Fibroblast of skin of back (primary cell): ENCODE results near the gene C1orf116. TPM values are rescaled to one million over a fixed set of nuclear protein-coding genes. Genes with fewer than 3 reads are reported as not detected.

Source experiments
- DNase-seq: peaks from one replicate; pipeline ENCODE4 v3.0.0-alpha.2; 2013
- polyA plus RNA-seq, 2 experiments: library from polyadenylated mRNA; unstranded; fragments of 120-200 nt; gene quantifications; one replicate each; pipeline ENCODE4 v1.2.1, GENCODE V29; 2013; ENCODE audit not compliant: insufficient read length in 2 of 2

Gene C1orf116
- 0.05 TPM for polyA plus RNA-seq (2013, experiment 1 of 2; ENCODE audit: insufficient read length)
- polyA plus RNA-seq (2013, experiment 2 of 2; ENCODE audit: insufficient read length), result 0.06 TPM

DNA sequence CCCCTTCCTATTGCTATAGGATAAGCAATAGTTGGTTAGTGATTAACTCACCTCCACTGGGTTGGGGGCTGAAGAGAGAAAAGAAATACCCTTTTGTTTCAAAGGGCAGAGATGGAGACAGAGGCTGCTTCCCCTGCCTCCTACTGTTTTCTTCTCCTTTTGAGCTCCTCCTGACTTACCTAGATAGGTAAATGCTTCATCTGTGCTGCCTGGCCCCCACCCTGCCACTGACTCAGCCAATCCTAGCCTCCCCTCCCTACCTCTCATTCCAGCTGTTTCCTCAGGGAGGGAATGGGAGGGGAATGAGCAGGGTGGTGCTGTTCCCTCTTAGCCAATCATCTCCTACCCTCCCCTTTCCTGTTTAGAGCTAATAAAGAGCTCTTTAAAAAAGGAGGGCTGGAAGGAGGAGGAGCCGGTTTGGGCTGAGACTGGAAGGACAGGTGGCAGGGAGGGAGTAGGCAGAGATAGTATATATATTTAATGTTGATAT is at the start of gene C1orf116:
Gene C1orf116, minus strand, starts transcription at position 229 of the 490 bp plus-strand sequence. CDS start 5,158 bp downstream, outside the sequence.
- DNase-seq, result no peak

DNA sequence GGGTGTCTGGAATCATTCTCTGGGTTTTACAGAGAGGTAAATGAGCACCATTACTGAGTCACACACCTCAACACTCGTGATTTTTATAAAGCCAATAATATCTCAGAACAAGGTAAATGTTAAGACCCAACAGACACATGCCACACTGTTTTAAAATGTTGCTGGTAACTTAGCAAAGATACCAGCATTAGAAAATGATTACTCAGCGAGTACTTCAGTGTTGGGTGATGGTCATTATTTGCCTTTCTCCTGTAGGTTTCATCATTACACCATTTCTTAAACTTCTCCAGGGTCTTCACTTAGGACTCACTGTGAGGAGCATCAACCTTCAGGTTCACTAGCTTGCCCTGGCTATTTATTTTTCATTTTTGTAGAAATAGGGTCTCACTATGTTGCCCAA is 49.2 kb upstream of the C1orf116 start:
- DNase-seq, result no peak

DNA sequence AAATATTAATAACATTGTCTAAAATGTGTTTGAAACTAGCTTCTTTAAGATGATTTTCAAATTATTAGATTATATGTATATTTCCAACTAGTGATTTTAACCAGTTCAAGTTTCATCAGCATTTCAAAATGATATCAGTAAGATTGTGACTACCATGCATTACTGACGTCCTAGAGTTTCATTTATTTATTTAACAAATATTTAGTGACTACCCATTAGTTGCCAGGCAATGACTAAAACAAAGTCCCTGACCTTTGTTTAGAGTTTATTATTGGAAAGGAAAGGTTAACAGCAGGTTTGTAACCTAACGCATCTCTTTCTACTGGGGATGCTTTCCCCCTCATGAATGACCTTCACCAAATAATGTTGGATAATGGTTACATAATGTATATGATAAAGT is 48.5 kb upstream of the C1orf116 start:
- DNase-seq, result no peak

DNA sequence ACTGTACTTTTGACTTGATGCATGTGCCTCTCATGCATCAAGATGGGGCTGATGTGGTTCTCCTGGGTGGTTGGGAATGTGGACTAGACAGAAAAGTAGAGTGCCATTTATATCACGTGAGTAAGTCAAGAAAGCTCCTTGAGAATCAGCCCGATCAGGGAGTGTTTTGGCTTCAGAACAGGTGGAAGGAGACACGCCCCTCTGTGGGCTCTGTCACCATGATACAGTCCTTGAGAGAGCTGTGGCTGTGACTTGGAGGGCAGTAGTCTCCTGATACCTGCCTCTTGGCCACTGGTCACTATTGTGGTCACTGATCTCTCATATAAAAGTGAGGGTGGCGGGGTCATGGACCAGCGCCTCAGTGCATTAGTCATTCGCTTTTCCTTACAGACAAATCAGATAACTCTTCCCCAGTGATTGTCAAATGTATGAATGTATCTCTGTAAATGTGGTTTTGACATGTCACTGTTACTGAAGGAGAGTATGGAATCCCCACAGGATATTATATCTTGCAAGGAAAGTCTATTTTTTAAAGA is 47.2 kb upstream of the C1orf116 start:
- no peak for DNase-seq

DNA sequence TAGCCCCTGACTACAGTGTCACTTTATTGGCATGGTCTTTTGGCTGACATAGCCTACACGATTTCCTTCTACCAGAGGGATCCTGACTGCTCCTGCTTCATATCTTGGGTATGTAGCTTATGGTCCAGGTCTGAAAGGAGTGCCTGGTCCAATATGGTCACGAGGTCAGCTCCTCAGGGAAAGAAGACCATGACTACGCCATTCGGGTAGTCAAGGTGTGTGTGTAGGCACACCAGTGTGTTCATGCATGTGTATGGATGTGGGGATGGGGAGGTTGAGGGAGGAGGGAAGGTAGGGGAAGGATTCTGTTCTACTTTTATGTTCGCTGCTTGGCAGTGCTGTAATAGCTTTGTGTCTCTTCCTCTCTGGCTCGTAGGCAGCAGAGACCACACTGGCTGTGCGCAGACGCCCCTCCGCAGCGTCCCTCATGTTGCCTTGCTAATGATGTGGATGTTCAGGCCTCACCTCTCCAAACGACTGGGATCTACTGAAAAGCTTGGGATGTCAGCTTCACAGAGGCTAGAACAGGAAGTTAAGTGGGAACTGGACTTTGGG is 46.1 kb upstream of the C1orf116 start:
- DNase-seq, result no peak

DNA sequence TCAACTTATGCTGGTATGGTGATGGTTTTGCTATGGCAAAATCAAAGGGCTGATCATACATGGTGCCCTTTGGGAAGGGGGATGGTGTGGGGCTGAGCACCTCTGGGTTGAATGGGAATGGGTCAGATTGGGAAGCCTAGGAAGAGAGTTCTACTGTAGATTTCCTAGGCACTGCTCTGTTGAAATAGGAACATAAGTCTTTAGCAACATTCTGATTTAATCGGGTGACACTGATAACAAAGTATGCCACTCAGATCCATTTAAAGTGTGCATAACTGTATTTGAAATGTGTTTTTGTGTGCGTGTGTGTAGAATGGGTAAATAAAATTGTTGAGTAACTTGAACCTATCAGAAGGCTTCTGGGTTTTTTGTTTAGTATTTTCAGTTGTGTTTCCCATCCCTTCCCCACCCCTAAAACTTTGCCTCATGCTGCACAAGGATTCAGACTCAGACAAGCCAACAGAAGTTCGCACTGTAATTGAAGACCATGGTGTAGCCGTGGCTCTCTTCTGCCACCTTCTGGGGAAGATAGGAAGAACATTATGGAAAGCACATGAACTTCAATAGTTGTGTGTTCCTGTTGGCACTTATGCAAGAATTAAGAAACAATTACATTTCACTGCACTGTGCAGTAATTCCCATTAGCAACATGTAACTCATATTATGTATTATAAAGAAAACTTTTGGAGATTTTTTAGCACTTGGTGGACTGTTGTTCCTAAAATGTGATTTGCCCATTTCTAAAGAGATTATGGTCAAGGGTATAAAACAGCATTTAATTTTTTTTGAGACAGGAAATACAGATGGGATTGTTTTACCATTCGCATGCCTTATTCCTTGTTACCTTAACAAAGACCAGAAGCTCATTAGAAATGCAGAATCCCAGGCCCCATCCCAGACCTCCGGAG is 45.2 kb upstream of the C1orf116 start:
- DNase-seq, result peak; percentile 71

DNA sequence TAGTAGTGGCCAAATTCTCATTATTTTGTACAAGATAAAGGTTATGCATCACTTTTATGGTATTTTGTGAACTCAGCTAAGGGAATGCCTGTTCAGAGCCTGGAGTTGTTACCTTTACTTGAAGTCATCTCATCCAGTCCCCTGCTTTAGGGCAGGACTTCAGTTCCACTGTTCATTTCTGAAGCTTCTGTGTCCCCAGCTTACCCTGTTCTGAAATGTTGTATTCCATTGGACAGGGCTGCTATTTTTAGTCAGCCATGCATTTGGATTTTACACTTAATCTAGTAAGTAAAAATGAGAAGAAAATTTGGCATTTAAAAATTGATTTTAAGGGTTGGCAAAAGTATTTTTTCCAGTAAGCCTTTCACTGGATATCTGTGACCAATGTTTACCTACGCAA is 44.5 kb upstream of the C1orf116 start:
- DNase-seq, result no peak

DNA sequence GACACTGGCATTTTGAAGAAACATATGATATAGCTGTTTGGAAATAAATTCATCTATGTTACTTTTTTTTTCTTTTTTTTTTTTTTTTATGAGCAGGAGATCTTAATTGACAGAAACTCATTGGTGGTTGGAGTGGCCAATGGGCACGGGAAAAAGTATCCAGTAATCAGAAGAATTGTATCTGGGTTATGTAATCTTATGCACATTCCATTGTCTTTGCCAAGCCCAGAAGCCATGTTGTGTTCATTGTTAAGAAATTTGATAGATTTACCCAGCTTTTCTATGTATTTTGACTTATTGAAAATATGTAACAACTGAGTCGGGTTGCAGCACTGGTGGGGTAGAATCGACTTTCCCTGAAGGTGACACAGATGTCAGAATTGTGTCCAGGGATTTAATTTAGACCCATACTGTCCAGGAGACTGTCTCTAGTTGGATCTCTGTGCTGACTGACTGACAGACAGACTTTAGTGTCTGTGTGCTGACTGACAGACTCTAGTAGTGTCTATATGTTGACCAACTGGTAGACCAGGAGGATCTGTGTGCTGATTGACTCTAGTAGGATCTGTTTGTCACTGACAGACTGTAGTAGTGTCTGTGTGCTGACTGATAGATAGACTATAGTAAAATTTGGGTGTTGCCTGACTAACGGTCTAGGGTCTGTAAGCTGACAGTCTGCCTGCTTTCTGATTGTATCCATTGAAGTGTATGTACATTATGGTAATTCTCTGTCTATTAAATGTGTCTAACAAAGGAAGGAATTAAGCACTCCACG is 43.8 kb upstream of the C1orf116 start:
- DNase-seq, result peak; percentile 8

DNA sequence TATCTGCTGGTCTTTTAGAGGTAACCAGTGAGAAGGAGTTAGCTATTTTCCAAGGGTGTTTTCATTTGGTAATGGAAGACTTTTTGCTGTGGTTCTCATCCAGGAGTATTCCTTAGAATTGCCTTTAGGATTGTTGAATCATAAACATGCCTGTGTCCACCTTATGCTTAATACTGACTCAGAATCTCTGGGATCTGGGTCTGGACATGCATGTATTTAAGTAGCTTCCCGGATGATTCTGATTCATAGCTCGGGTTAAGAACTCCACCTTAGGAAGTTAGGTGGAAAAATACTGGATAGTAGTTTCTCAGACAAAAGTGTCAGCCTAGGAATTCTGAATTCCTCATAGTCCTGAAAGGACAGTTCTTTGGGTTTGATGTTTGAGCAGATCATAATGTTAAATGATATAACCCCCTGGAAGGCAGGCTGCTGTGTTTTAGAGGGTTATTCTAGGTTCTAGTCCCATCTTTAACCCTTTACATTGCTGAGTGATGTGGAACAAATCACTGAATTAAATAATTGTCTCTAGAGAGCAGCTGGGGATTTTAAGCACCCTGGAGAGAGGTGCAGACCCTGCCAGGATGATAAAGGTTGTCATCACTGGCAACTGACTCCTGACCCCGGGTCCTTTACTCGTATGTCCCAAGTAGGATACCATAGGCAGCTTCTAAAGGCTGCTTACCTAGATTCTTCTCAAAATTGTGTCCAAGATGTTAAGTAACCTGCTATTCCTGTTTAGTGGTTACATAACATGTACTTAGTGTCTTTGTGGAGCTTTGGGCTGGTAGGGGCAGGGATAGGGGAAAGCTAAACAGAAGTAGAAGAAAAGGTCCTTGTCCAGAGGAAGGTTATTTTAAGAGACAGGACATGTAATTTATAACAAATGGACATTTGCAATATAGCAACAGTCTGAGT is 41.6 kb upstream of the C1orf116 start:
- DNase-seq, result no peak

DNA sequence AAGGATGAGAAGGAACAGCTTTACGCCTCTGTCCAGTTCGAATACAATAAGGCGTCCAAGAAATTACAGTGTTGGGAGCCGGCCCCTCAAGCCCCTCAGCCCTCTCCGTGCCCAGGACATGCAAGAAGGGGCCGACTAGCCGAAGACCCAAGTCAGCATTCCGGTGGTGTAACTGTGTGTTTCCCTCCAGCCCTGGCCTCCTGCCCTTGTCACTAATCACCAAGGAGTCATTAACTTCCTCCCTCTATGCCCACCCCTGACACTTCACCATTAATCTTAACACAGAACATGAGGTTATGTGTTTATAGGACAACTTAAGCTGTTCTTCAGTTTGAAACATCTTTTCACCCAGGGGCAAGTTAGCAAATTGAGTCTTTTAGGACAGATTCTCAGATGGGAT is 39.7 kb upstream of the C1orf116 start:
- DNase-seq, result no peak

DNA sequence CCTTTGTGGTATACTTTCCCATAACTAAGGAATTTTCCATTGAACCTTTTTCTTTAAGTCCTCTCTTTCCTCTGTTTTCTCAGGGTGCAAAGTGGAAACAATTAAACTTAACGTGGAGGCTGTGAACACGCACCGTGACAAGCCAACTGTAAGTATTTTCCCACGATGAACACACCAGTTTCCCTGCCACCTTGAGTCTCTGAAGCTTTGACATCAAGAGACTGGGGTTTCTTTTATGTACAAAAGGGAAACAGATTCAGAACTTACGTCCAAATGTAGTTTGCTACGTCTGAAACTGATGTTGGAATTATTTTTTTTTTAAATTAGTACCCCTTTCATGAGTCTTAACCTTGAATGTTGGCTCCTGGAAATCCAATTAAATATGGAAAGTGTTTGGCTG is 38.9 kb upstream of the C1orf116 start:
- DNase-seq, result peak; percentile 14

DNA sequence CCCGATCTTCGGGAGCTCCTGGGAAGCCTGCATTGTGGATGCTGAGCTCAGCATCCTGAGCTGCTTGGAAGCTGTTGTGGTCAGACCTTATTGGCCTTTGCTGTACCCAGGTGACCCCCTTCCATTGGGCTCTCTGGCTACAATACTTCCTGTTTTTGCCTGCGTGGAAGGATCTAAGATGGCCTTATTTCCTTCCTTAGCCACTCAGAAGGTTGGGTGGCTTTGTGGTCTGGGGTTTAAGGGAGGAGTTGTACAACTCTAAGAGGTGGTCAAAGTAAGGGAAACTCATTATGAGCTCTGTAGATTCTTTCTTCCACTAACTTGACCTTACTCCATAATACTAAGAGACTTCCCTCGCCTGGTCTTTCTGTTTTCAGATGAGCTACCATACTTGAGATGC is 38.3 kb upstream of the C1orf116 start:
- no peak for DNase-seq

DNA sequence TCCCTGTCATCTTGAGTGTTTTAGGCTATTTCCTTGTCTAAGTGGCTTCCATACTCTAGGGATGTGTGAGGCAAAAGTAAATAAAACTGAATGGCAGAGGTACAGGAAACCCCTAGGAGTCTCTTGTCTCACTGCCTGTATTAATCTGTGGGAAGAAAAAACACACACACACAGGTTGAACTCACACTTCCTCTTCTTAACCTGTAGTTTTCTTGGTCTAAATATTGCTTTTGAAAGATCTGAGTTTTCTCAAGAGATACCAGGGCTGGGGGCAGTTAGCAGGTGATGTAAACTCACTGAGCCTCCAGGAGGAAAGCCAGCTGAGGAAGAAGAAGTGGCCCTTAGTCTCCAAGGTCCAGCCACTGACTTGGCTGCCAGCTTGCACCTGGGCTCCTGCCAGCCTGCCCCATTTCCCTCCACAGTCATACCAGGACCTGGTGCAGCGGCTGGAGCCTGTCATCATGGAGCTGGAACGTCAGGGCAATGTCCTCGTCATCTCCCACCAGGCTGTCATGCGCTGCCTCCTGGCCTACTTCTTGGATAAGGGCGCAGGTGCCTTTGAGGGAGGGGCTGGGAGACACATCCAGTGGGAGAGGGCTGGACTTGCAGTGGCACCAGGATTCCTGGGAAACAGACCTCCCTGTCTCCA is 37.4 kb upstream of the C1orf116 start:
- no peak for DNase-seq

DNA sequence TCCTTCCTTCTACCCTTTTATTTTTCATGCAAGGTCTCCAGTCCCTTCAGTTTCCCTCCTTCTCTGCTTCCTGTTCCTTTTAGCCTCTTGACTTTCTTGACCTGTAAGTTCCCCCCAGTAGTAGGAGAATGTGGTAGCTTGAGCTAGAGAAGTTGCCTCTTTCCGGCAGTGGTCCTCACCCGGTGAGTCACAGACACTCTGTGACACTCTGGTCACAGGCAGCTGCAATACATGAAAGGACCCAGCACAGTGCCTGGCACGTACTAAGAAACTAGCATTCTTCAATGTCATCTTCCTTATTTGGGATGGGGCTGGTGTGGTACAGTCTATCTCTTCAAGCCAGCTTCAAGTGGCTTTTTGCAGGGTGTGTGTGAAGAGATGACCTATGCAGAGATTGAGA is 36.5 kb upstream of the C1orf116 start:
- no peak for DNase-seq

DNA sequence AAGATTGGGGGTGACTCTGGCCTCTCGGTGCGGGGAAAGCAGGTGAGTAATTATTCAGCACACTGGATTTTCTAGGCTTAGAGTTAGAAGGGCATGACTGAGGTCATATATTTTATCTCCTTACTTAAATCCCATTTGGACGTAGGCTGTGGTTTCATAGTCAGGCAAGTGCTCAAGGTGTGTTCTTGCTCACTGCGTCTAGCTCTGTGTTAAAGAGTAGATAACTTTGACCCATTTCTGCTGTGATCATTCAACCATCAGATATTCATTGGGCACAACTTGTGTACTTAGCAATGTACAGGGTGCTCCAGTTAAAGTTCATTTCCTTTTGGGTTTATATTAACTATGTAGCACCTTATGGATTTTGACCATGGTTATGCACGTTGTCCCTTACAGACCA is 35.1 kb upstream of the C1orf116 start:
- DNase-seq, result no peak

DNA sequence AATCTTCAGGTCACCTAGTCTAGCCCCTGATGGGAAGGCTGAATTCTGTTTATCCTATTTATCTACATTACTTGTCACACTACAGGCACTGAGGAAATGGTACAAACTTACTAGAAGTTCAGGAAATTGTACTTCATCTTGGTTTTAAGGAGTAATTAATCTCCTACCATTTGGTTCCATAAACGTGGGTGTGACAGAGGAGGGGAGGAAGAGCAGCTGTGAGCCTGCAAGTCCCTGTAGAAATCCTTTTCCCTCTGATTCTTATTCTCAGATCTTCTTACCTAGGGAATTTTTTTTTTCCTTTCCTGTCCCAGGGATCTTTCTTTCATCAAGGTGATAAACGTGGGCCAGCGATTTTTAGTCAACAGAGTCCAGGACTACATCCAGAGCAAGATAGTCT is 34.6 kb upstream of the C1orf116 start:
- DNase-seq, result no peak

DNA sequence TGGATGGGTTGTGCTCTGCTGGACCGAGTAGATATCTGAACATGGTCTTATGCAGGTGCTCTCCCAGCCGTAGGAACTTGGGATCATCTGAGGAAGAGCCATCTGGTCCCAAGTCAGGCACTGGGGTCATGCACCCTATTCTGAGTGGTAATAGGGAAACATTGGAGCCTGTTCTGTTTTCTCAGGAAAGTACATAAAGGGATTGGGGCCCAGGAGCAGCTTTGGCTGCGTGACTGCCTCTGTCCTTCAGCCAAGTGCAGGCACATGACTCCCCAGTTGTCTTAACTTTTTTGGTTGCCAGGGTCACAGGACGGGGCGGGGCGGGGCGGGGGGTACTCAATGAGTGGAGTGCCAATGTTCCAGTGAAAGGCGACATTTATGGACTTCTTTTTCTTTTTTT is 32.0 kb upstream of the C1orf116 start:
- no peak for DNase-seq

DNA sequence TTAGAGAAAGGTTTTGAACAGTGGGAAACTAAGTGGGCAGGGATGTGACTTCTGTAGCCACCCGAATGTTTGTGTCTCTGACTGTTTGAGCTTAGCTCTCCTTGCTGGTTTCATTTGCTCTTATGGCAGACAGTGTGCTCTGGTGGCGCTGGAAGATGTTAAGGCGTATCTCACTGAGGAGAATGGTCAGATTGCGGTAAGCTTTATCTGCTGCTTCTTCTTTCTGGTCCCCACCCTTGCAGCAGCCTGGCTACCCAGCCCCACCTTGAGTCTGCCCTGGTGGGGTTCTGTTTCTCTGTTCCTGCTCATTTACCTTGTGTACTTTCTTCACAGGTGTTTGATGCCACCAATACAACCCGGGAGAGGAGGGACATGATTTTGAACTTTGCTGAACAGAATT is 30.5 kb upstream of the C1orf116 start:
- no peak for DNase-seq

DNA sequence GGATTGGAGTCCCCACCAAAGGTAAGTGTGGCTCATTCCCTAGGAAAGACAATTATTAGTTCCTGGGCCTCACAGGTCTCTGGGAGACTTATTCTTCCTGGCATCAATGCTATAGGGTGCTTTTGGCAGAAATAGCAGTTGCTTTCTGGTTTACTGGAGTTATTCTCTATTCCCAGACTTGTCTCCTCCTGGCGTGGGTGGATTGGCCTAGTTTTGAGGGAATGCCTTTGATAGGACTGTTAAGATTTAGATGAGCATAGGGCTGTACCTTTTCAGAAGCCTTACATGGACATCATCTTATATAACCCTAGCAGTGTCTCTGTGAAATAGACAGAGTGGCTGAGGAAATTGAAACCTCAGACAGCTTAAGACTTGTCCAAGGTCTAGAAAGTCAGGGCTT is 29.5 kb upstream of the C1orf116 start:
- no peak for DNase-seq

DNA sequence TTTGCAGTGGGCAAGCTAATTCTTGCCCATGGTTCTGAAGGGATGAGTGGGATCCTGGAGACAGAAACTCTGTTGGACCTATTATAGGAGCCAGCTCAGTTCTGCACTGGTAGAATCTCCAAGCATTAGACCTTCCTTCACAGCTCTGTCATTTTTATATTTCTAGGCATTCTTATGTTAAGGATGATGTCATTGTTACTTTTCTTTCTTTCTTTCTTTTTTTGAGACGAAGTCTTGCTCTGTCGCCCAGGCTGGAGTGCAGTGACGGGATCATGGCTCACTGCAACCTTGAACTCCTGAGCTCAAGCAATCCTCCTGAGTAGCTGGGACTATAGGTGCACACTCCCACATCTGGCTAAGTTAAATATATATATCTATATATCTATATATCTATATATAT is 28.0 kb upstream of the C1orf116 start:
- no peak for DNase-seq

DNA sequence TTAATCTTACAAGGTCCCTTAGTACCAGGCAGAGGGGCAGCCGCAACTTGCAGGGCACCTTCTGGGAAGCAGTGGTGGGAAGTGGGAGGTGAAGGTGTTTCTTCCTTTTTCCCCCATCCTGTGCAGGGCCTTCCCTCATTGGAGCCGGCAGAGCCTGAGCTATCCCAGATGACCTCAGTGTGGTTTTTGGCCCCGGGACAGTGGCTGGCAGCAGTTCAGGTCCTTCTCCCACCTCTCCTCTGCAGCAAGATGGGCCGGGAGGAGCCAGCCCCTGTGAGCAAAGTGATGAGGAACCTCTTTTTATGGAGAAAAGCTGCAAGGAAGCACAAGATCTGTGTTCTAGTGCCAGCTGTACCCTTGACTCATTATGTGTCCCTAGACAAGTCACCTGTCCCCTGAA is 27.3 kb upstream of the C1orf116 start:
- no peak for DNase-seq
